Heart left ventricle (tissue), 13 donors: ENCODE data around the gene TRIM58.

Experiments
- CTCF ChIP-seq, 12 donors: fragments of 200-600 bp; sonication (generic) in 4 of 12; IDR thresholded peaks; one replicate each; pipeline versions ENCODE4 v1.5.0 to v1.8.0; 2018 to 2022; ENCODE audit warnings: antibody characterized with exemption in 12 of 12, mild to moderate bottlenecking in 5 of 12
- POLR2A ChIP-seq, 2 donors: fragments of 450-650 bp; IDR thresholded peaks; one replicate each; pipeline ENCODE4 v1.6.1; 2017; ENCODE audit warnings: antibody characterized with exemption in 2 of 2, mild to moderate bottlenecking in 2 of 2, moderate library complexity in 2 of 2
- donor health status: ischemic (EF 13 %, LVEDD 7.1; RV severe dilation, severe dysfunction).
- donor health status: DM: no; HTN: yes; CAD: no.
- donor health status: DM: no; HTN: no; CAD: no.
- donor health status: ischemic (EF 25% LVEDD 6.9; RV normal size, moderate dysfunction).
- donor health status: ischemic (EF 25% LVEDD 5.7; RV mildly dilated, moderate dysfunction).
- donor health status: ischemic (EF 35%, LVEDD 5.7; RV mildly dilated, moderate dysfunction).
- donor health status: nonischemic (EF 11% LVEDD 7.7; RV severe dilation, severe dysfunction).
- donor health status: DM: yes; HTN: yes; CAD: no.
- donor health status: PGD.
- donor health status: ischemic (EF 29% LVEDD 5.4; RV normal size, mild dysfunction).
- donor health status: nonischemic (EF 23%, LVEDD 6.1; RV moderate dilation, normal function).

DNA sequence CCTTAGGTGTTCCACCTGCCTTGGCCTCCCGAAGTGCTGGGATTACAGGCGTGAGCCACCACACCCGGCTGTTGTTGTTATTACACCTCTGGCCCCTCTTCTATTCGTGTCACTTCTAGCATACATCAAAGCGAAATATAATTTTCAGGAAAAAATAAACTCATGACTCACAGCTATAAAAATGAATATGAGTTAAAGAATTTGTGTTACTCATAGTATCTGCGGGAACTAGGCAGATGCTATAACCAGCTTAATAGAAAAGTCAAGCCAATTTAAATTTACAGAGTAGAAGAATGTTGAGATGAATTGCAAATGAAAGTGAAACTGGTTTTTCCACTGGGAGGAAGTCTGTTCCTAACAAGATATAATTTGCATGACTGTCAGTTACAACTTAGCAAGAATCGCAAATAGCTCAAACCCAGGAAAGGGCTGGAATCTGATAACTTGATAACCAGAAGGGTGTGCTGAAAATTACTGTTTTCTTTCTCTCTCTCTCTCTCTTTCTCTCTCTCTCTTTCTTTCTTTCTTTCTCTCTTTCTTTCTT, 49.6 kb downstream of the TRIM58 start:
- TF ChIP-seq CTCF (IDR thresholded peaks at IDR 0.05), result no peak
- TF ChIP-seq POLR2A (IDR thresholded peaks at IDR 0.05), result no peak
